GM23248 (cell line): ENCODE data around the gene PYCR2.

Experiments
- EZH2 ChIP-seq: fragments of 200-600 bp; sonication (generic); IDR thresholded peaks from 2 replicates; pipeline ENCODE4 v1.6.1; 2018; ENCODE audit warnings: antibody characterized with exemption, mild to moderate bottlenecking; ENCODE audit not compliant: insufficient read depth, poor library complexity, severe bottlenecking
- EZH2phosphoT487 ChIP-seq: fragments of 200-600 bp; sonication (generic); IDR thresholded peaks from 2 replicates; pipeline ENCODE4 v1.6.1; 2018; ENCODE audit warnings: antibody characterized with exemption, moderate library complexity, mild to moderate bottlenecking, low read depth; ENCODE audit not compliant: insufficient read depth

DNA sequence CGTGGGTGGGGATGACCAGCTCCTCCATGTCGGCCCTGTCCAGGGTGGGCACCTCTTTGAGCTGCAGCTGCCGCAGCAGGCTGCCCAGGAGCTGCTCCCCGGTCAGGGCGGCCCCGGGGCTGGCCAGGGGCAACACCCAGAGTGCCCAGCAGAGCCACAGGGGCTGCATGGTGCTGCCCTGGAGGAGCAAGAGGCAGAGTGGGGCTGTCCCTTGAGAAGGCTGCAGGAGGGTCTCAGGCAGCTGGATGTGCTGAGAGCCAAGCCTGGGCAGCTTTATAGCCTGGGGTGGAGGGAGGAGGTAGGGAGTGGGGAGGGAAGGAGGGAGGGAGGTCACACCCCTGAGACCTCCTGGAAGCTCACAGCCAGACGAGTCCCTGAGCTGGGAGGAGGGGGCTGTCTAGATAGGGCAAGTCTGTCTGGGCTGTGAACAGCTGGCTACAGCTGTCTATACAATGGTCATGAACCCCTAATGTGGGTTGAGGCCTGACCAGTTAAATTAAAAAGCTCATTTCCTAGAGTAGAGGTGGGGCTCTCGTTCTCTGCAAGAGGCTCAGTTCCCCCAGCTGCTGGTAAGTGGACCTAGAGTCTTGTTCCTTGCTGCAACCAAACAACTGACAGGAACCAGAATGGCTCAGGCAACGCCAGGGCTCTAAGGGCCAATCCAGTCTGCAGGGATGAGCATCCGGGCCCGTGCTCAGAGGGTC is 35.0 kb downstream of the PYCR2 start, which contains the start of gene LEFTY1:
- TF ChIP-seq EZH2 (no peak), EZH2phosphoT487 (no peak)
